ENCODE measurements around the gene AFAP1.

Gene AFAP1

GRCh38 chr4:7979652-7979968 is 39.9 kb upstream of the AFAP1 start:
- no peak for TF ChIP-seq CTCF (IDR thresholded peaks at IDR 0.05)
- Histone ChIP-seq H2AFZ (peak overlapping the region; percentile 38), H3K9ac (no peak overlapping the region), H3K79me2 (no peaks in the 10 kb centered on the region), H3K9me3 (ENCODE audit: control insufficient read depth, low read length) (no peaks in the 10 kb centered on the region), H3K4me3 (ENCODE audit: low read depth, low read length) (no peak overlapping the region), H3K4me2 (ENCODE audit: low read length) (no peak overlapping the region), H3K27me3 (ENCODE audit: control insufficient read depth, insufficient read depth, low read length) (no peaks in the 10 kb centered on the region), H3K4me1 (no peaks in the 10 kb centered on the region), H3K27ac (no peak overlapping the region), H3K36me3 (ENCODE audit: control insufficient read depth, insufficient read depth, low read length) (no peaks in the 10 kb centered on the region)

GRCh38 chr4:7978907-7979651 is 39.4 kb upstream of the AFAP1 start:
- no peak overlapping the region for H3K4me2 ChIP-seq (ENCODE audit: low read length)
- no peak overlapping the region for H3K4me3 ChIP-seq (ENCODE audit: low read depth, low read length)
- H3K36me3 ChIP-seq (ENCODE audit: control insufficient read depth, insufficient read depth, low read length): no peaks in the 10 kb centered on the region
- no peak for TF ChIP-seq CTCF (IDR thresholded peaks at IDR 0.05)
- H3K4me1 ChIP-seq: no peaks in the 10 kb centered on the region
- no peak overlapping the region for H3K27ac ChIP-seq
- H3K27me3 ChIP-seq (ENCODE audit: control insufficient read depth, insufficient read depth, low read length): no peaks in the 10 kb centered on the region
- H2AFZ ChIP-seq: peak overlapping the region; percentile 38
- H3K9me3 ChIP-seq (ENCODE audit: control insufficient read depth, low read length): no peaks in the 10 kb centered on the region
- no peak overlapping the region for H3K9ac ChIP-seq
- H3K79me2 ChIP-seq: no peaks in the 10 kb centered on the region

GRCh38 chr4:7978489-7978888 is 38.8 kb upstream of the AFAP1 start:
- H2AFZ ChIP-seq: no peak overlapping the region
- H3K4me3 ChIP-seq (ENCODE audit: low read depth, low read length): no peak overlapping the region
- no peaks in the 10 kb centered on the region for H3K4me1 ChIP-seq
- no peaks in the 10 kb centered on the region for H3K36me3 ChIP-seq (ENCODE audit: control insufficient read depth, insufficient read depth, low read length)
- H3K27me3 ChIP-seq (ENCODE audit: control insufficient read depth, insufficient read depth, low read length): no peaks in the 10 kb centered on the region
- H3K79me2 ChIP-seq: no peaks in the 10 kb centered on the region
- H3K9ac ChIP-seq: no peak overlapping the region
- H3K9me3 ChIP-seq (ENCODE audit: control insufficient read depth, low read length): no peaks in the 10 kb centered on the region
- no peak for TF ChIP-seq CTCF (IDR thresholded peaks at IDR 0.05)
- no peak overlapping the region for H3K27ac ChIP-seq
- H3K4me2 ChIP-seq (ENCODE audit: low read length): no peak overlapping the region

GRCh38 chr4:7976634-7977033 is 37.0 kb upstream of the AFAP1 start:
- no peak overlapping the region for H3K27ac ChIP-seq
- H3K9ac ChIP-seq: no peak overlapping the region
- H3K4me3 ChIP-seq (ENCODE audit: low read depth, low read length): no peak overlapping the region
- TF ChIP-seq CTCF (IDR thresholded peaks at IDR 0.05): no peak
- H3K27me3 ChIP-seq (ENCODE audit: control insufficient read depth, insufficient read depth, low read length): no peaks in the 10 kb centered on the region
- no peak overlapping the region for H2AFZ ChIP-seq
- no peak overlapping the region for H3K4me2 ChIP-seq (ENCODE audit: low read length)
- H3K4me1 ChIP-seq: no peaks in the 10 kb centered on the region
- H3K9me3 ChIP-seq (ENCODE audit: control insufficient read depth, low read length): no peaks in the 10 kb centered on the region
- H3K79me2 ChIP-seq: no peaks in the 10 kb centered on the region
- H3K36me3 ChIP-seq (ENCODE audit: control insufficient read depth, insufficient read depth, low read length): no peaks in the 10 kb centered on the region

GRCh38 chr4:7976025-7976424 is 36.4 kb upstream of the AFAP1 start:
- no peak overlapping the region for H3K27ac ChIP-seq
- H3K4me1 ChIP-seq: no peaks in the 10 kb centered on the region
- no peak overlapping the region for H2AFZ ChIP-seq
- no peaks in the 10 kb centered on the region for H3K9me3 ChIP-seq (ENCODE audit: control insufficient read depth, low read length)
- H3K9ac ChIP-seq: no peak overlapping the region
- no peaks in the 10 kb centered on the region for H3K27me3 ChIP-seq (ENCODE audit: control insufficient read depth, insufficient read depth, low read length)
- H3K4me2 ChIP-seq (ENCODE audit: low read length): no peak overlapping the region
- H3K36me3 ChIP-seq (ENCODE audit: control insufficient read depth, insufficient read depth, low read length): no peaks in the 10 kb centered on the region
- no peak overlapping the region for H3K4me3 ChIP-seq (ENCODE audit: low read depth, low read length)
- H3K79me2 ChIP-seq: no peaks in the 10 kb centered on the region
- no peak for TF ChIP-seq CTCF (IDR thresholded peaks at IDR 0.05)
